Thyroid gland (tissue), 4 donors: ENCODE results near the gene RGS14.

Experiments used
- POLR2A ChIP-seq, 2 donors: fragments of 450-650 bp; IDR thresholded peaks; one replicate each; pipeline ENCODE4 v1.6.1; 2017; ENCODE audit warnings: antibody characterized with exemption in 2 of 2, mild to moderate bottlenecking in 2 of 2, moderate library complexity in 1 of 2
- TF ChIP-seq, protein P1 (sequence below), 6 experiments: fragments of 200-600 bp in 3 of 6; fragments of 450-650 bp in 3 of 6; sonication (generic) in 3 of 6; IDR thresholded peaks; one replicate each; pipeline ENCODE4 v1.5.1; 2016 to 2019; ENCODE audit warnings: antibody characterized with exemption in 6 of 6, mild to moderate bottlenecking in 2 of 6, inconsistent platforms in 1 of 6, moderate library complexity in 1 of 6

DNA sequence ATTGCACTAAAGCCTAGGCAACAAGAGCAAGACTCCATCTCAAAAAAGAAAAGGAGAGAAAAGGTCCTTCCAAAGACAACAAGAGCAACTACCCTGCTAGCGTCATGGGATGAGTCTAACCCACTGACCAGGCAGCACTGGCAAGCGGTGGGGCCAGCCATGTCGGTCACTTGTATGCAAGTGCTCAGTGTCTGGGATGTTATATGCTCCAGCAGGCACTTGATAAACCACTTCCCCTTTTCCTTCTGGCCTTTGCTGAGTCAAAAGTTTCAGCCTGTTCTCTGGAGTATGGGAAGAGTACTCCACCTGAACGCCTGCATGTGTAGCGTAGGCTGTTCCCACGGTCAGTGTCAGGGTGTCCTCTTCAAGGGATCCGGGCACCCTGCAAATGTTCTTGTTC lies 36.8 kb upstream of the RGS14 start:
- TF ChIP-seq, protein P1, sequence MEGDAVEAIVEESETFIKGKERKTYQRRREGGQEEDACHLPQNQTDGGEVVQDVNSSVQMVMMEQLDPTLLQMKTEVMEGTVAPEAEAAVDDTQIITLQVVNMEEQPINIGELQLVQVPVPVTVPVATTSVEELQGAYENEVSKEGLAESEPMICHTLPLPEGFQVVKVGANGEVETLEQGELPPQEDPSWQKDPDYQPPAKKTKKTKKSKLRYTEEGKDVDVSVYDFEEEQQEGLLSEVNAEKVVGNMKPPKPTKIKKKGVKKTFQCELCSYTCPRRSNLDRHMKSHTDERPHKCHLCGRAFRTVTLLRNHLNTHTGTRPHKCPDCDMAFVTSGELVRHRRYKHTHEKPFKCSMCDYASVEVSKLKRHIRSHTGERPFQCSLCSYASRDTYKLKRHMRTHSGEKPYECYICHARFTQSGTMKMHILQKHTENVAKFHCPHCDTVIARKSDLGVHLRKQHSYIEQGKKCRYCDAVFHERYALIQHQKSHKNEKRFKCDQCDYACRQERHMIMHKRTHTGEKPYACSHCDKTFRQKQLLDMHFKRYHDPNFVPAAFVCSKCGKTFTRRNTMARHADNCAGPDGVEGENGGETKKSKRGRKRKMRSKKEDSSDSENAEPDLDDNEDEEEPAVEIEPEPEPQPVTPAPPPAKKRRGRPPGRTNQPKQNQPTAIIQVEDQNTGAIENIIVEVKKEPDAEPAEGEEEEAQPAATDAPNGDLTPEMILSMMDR (IDR thresholded peaks at IDR 0.05): no peak
- TF ChIP-seq POLR2A (IDR thresholded peaks at IDR 0.05): no peak
